ENCODE data around the gene NFATC2. TPM values are rescaled to one million over a fixed set of nuclear protein-coding genes. Genes with fewer than 3 reads are reported as not detected.
A peak's percentile ranks its signal among the peaks of the same experiment; 100 is the strongest.

Gene NFATC2
- total and polyA plus RNA-seq, 7 donors, result 1.4 to 16.9 (median 5.0) TPM

DNA sequence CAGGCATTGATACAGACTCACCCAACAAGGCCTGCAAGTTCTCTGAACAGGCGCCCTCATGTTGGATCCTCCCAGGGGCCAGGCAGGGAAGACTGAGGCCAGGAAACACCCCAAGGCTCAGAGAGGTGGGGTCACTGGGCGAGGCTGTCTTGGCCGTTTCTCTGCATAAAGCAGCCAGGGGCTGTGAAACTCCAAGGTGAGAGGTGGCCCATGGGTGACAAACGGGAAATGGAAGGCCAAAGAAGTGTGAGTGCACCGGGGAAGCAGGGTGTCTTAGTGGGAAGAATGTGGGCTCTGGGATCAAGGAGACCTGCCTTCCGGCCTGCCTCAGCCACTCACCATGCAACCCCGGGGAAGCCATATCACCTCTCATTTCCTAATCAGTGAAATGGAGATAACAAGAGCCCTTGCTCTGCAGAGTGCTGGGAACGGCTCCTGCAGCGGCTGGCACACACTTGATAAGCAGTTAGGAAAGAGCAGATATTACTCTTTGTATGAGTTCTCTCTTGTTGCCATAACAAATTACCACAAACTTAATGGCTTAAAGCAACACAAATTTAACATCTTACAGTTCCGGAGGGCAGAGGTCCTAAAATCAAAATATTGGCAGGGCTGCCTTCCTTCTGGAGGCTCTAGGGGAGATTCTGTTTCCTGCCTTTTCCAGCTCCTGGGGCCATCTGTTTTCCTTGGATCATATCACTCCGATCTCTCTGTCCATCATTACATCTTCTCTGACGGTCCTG is 168.6 kb downstream of the NFATC2 start:
- WGBS, 2 donors, result 71 to 78% methylated on average over 12 of the region's 12 CpGs
- no peaks in the 10 kb centered on the region for H3K27me3 ChIP-seq
- TF ChIP-seq CTCF (IDR thresholded peaks at IDR 0.05) (no peak), POLR2AphosphoS5 (IDR thresholded peaks at IDR 0.05) (peak in 1 of 4 donors; percentile 19), EP300 (IDR thresholded peaks at IDR 0.05) (no peak), POLR2A (IDR thresholded peaks at IDR 0.05) (no peak)
- no peak overlapping the region for H3K4me3 ChIP-seq
- no peaks in the 10 kb centered on the region for H3K9me3 ChIP-seq
- no peak overlapping the region for H3K27ac ChIP-seq
- DNase-seq, result peak; percentile 54
- intact Hi-C loops (cut with DNase I), result no loop called here
- H3K4me1 ChIP-seq, result peaks cover 0 to 3% (median 0%) of the 10 kb centered on the region in 4 donors
- no peaks in the 10 kb centered on the region for H3K36me3 ChIP-seq

GRCh38 chr20:51372966-51373365 is 169.6 kb downstream of the NFATC2 start:
- H3K27me3 ChIP-seq, result no peaks in the 10 kb centered on the region
- no peaks in the 10 kb centered on the region for H3K9me3 ChIP-seq
- no peaks in the 10 kb centered on the region for H3K36me3 ChIP-seq
- intact Hi-C loops (cut with DNase I), result loop anchor here (1.0 kb wide), 1 partner anchor 222 kb away; no protein-coding TSS in a partner anchor
- TF ChIP-seq POLR2AphosphoS5 (IDR thresholded peaks at IDR 0.05) (no peak), EP300 (IDR thresholded peaks at IDR 0.05) (no peak), POLR2A (IDR thresholded peaks at IDR 0.05) (no peak), CTCF (IDR thresholded peaks at IDR 0.05) (no peak)
- 74 to 79% methylated on average over 7 of the region's 7 CpGs for WGBS, 2 donors
- no peak overlapping the region for H3K4me3 ChIP-seq
- no peak overlapping the region for H3K27ac ChIP-seq
- peak; percentile 41 for DNase-seq
- peaks cover 0 to 3% (median 0%) of the 10 kb centered on the region in 4 donors for H3K4me1 ChIP-seq

DNA sequence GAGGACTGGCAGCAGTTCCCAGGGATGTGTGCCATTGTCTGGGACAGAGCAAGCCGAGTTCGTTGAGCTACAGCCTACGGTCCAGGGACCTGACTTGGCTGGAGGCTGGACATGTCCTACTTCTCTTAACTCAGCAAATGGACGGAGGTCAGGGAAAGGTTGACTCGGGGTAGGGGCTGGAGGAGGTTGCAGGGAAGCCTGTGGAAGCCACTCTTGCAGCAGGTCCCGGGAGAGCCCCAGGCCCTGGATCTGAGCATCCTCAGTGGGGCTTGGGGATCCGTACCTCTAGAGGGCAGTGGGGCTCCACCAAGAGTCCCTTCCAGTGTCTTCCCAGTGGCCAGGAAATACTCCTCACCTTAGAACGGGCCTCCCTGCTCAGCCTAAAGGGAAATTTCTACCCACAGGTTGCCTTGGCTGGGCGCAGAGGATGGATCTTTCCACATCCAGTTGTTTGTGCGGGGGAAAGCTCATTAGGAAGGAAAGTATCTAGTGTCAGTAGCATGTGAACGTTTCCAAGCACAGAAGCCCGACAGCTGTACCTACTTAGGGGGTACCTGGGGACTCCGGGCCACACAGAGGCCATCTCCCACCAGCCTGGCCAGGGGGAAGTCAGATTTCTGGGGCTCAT is 170.2 kb downstream of the NFATC2 start:
- intact Hi-C loops (cut with DNase I), result loop anchor here (1.0 kb wide), 1 partner anchor 223 kb away; no protein-coding TSS in a partner anchor
- no peak overlapping the region for H3K4me3 ChIP-seq
- peaks cover 0 to 3% (median 0%) of the 10 kb centered on the region in 4 donors for H3K4me1 ChIP-seq
- WGBS, 2 donors, result 44 to 47% methylated on average over 13 of the region's 13 CpGs
- peak; percentile 81 for DNase-seq
- H3K27me3 ChIP-seq, result no peaks in the 10 kb centered on the region
- no peaks in the 10 kb centered on the region for H3K36me3 ChIP-seq
- TF ChIP-seq EP300 (IDR thresholded peaks at IDR 0.05), result no peak
- TF ChIP-seq POLR2A (IDR thresholded peaks at IDR 0.05), result no peak
- peak; percentile 66 to 76 (median 70) for TF ChIP-seq CTCF (IDR thresholded peaks at IDR 0.05)
- TF ChIP-seq POLR2AphosphoS5 (IDR thresholded peaks at IDR 0.05), result no peak
- no peaks in the 10 kb centered on the region for H3K9me3 ChIP-seq
- H3K27ac ChIP-seq, result no peak overlapping the region

DNA sequence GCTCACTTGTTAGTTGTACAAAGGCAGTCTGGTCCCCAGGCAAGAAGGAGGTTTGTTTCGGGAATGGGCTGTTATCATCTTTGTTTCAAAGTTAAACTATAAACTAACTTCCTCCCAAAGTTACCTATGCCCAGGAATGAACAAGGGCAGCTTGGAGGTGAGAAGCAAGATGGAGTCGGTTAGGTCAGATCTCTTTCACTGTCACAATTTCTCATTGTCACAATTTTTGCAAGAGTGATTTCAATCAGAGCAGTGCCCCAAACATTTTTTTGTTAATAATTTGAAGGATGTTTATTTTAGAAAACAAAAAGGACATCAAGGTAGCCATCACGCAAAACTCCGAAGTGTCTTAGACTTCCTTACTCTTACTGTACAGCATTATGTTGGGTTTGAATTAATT is 170.8 kb downstream of the NFATC2 start:
- WGBS, 2 donors, result 81 to 93% methylated on average over 4 of the region's 4 CpGs
- no peak for DNase-seq
- Histone ChIP-seq H3K9me3 (no peaks in the 10 kb centered on the region), H3K27ac (no peak overlapping the region), H3K4me3 (no peak overlapping the region), H3K4me1 (peaks cover 0 to 3% (median 0%) of the 10 kb centered on the region in 4 donors), H3K36me3 (no peaks in the 10 kb centered on the region), H3K27me3 (no peaks in the 10 kb centered on the region)
- TF ChIP-seq POLR2AphosphoS5 (IDR thresholded peaks at IDR 0.05) (no peak), CTCF (IDR thresholded peaks at IDR 0.05) (no peak), EP300 (IDR thresholded peaks at IDR 0.05) (no peak), POLR2A (IDR thresholded peaks at IDR 0.05) (no peak)
- intact Hi-C loops (cut with DNase I), result loop anchor here (1.0 kb wide), 1 partner anchor 224 kb away; no protein-coding TSS in a partner anchor
